ENCODE data around the gene OTOG.
"Not testable (repeated sequence)": the region's sequence is repeated elsewhere in the genome, so short reads cannot be mapped to it uniquely, and the experiment has no call there.

OTOG gene

DNA sequence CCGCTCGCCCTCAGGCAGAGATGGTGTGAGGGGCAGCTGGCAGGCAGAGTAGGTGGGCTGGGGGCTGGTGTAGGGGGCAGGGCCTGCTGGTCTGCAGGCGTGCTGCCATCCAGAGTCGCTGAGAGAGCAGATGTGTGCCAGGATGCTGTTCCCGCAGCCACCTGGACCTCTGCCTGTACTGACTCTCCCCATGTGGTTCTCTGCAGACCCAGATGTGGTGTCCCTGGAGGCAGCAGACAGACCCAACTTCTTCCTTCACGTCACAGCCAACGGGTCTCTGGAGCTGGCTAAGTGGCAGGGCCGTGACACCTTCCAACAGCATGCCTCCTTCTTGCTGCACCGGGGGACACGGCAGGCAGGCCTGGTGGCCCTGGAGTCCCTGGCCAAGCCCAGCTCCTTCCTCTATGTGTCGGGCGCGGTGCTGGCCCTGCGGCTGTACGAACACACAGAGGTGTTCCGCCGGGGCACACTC, 58.6 kb downstream of the OTOG start:
- no peak for DNase-seq (ENCODE audit: low read depth)

DNA sequence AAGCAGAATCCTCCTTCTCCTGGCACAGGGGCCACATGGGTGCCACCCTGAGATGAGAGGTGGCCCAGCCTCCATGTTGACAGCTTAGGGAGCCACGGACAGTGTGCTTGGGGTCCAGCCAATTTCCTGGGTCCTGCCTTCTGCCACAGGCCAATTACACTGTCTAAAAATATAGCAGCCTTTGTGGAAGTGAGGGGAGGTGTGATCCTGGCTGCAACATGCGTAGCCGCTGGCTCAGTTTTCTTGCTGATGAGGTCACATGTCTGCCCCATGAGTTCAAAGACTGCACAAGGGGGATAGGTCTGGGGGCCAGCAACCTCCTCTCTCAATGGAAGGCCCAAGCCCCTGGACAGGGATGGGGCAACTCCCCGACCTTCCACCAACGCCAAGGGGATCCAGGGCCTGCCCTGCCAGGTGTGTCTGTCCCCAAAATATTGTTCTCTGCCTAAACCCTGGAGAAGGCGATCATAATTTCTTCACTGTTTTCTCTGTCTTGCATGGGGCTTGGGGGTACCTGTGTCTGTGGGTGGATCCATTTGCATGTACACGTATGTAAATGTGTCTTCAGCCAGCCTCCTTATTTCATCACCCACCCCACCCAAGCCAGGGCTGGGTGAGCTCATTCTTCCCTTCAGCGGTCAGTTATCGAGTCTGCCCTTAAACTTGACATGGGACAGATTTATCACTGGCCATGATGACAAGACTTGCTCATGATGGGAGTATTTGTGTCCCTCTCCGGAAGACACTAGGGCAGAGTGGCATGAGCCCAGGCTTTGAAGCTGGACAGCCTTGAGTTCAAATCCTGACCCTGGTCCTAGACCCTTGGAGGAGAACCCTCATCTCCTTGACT, 59.4 kb downstream of the OTOG start:
- DNase-seq (ENCODE audit: low read depth): no peak

DNA sequence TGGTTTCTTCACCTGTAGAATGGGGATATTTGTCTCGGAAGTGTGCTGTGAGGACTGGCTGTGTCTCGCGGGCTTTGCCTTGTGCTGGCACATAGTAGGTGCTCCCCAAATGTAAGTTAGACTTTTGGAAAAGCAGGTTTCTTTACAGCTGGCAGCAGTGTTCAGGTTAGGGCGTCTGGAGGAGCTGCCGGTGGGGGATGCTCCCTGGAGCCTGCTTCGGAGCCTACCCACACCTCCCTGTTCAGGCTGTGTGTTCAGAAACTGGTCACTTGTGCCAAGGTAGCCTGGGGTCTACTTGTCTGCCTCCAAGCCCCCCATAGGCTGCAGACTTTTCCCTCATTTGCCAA, 60.0 kb downstream of the OTOG start:
- no peak for DNase-seq (ENCODE audit: low read depth)

DNA sequence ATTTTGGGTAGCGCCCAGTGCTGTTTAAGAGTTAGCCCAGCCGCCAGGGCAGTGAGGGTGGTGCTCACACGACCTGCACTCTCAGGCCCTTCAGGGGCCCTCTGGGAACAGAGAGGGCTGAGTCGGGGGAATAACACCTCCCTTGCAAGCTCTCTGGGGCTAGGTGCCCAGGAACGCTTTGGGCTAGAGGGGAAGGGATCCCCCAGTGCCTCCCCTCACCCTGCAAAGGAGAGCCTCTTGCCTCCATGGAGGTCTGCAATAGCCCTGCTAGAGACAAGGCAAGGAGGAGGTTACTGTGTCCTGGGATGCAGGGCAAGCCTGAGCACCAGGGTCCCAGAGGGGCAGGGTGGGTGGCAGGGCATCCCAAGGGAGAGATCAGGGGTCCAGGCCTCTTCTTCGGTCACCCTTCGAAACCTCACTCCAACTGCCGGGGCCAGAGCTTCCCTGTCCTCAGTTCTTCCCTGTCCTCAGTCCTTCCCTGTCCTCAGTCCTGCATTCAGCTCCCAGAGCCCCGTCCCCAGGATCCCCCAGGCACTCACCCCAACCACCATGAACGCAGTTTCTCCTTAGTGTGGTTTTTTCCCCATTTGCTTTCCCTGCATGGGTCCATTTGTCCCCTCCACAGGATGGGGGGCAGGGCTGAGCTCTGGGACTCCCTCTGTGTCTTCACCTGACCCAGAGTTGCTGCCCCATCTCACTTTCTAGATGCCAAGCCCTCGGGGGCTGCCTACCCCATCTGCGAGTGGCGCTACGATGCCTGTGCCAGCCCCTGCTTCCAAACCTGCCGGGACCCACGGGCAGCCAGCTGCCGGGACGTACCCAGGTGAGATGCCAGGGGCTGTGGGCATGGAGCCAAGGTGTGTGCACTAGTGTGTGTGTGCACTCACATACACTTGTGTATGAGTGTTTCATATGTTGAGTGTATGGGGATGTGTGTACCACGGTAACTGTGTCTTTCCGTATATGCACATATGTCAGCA, 60.8 kb downstream of the OTOG start:
- no peak for DNase-seq (ENCODE audit: low read depth)

DNA sequence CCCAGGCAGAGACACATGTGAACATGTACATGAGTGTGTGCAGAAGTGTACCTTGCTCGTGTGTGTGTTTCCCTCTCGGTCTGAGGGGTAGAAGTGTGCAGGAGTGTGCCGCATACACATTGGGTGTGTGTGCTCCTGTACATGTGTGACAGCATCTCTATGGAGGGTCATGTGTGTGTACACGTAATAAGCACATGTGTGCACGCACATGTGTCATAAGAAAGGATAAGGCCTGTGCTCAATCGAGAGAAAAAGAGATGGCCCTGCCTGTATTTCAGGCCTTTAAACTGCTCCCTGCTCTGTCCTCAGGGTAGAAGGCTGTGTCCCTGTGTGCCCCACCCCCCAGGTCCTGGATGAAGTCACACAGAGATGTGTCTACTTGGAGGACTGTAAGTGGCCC, 61.8 kb downstream of the OTOG start:
- DNase-seq (ENCODE audit: low read depth): no peak

DNA sequence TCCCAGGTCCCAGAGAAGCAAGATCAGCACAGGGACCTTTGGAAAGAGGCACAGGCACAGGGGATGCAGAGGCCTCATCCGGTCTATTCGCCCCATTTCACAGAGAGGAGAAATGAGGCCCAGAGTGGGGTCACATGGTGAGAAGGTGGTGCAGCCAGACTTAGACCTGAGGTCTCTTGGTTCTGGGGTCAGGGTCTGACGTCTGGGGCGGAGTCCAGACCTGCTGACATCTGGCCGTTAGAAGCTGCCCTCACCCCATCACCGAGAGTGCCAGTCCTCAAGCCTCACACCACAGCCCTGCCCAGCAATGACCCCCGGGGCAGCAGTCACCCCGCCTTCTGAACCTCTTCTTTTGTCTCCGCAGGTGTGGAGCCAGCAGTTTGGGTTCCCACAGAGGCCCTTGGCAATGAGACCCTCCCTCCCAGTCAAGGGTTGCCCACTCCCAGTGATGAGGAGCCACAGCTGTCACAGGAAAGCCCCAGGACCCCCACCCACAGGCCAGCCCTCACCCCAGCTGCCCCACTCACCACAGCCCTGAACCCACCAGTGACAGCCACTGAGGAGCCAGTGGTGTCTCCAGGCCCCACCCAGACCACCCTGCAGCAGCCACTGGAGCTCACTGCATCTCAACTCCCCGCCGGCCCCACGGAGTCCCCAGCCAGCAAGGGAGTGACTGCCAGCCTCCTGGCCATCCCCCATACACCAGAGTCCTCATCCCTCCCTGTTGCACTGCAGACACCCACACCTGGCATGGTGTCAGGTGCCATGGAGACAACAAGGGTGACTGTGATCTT, 62.4 kb downstream of the OTOG start:
- no peak for DNase-seq (ENCODE audit: low read depth)

DNA sequence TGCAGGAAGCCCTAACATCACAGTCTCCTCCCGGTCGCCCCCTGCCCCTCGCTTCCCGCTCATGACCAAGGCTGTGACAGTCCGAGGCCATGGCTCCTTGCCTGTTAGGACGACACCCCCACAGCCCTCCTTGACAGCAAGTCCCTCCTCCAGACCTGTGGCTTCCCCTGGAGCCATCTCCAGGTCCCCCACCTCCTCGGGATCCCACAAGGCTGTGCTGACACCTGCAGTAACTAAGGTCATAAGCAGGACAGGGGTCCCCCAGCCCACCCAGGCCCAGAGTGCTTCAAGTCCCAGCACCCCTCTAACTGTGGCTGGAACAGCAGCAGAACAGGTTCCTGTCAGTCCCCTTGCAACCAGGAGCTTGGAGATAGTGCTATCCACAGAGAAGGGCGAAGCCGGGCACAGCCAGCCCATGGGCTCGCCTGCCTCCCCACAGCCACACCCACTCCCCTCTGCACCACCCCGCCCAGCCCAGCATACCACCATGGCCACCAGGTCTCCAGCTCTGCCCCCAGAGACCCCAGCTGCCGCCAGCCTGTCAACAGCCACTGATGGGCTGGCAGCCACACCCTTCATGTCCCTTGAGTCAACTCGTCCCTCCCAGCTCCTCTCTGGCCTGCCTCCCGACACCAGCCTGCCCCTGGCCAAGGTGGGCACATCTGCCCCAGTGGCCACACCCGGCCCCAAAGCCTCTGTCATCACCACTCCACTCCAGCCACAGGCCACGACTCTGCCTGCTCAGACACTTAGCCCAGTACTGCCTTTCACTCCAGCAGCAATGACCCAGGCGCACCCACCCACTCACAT, 63.2 kb downstream of the OTOG start:
- DNase-seq (ENCODE audit: low read depth): no peak

DNA sequence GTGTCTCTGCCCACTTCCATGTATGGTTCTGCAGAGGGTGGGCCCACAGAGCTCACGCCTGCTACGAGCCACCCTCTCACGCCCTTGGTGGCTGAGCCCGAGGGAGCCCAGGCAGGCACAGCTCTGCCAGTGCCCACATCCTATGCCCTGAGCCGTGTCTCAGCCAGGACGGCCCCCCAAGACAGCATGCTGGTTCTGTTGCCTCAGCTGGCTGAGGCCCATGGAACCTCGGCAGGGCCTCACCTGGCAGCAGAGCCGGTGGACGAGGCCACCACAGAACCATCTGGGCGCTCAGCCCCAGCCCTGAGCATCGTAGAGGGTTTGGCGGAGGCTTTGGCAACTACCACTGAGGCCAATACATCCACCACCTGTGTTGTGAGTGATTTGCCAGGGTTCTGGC, 64.0 kb downstream of the OTOG start:
- DNase-seq (ENCODE audit: low read depth): no peak

DNA sequence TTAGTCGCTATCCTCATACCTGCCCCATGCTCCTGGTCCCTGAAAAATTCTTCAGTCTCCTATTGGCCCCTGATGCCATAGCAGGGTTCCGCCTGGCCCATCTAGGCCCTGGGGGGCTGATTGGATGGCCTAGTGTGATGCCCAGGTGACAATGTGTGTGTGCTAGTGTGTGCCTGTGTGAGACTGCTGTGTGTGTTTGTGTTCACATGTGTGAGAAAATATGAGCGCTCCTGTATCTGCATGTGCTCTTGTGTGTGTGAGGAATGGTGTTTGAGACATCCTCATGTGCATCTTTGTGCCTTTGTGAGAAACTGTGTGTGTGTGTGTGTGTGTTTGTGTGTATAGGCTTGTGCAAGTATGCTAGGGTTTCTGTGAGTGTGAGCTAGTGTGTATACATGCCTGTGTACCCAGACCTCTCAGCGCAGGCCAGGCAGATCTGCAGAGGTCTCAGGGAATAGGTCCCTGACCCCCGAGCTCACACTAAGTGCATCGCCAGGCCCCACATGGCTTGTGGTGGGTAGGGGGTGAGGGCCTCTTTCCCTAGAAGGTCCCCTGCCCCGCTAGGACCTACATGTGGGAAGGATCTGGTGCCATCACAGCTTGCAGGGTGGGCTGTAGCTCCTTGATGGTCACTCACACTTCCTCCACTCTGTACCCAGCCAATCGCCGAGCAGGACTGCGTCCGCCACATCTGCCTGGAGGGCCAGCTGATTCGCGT, 64.6 kb downstream of the OTOG start:
- no peak for DNase-seq (ENCODE audit: low read depth)

DNA sequence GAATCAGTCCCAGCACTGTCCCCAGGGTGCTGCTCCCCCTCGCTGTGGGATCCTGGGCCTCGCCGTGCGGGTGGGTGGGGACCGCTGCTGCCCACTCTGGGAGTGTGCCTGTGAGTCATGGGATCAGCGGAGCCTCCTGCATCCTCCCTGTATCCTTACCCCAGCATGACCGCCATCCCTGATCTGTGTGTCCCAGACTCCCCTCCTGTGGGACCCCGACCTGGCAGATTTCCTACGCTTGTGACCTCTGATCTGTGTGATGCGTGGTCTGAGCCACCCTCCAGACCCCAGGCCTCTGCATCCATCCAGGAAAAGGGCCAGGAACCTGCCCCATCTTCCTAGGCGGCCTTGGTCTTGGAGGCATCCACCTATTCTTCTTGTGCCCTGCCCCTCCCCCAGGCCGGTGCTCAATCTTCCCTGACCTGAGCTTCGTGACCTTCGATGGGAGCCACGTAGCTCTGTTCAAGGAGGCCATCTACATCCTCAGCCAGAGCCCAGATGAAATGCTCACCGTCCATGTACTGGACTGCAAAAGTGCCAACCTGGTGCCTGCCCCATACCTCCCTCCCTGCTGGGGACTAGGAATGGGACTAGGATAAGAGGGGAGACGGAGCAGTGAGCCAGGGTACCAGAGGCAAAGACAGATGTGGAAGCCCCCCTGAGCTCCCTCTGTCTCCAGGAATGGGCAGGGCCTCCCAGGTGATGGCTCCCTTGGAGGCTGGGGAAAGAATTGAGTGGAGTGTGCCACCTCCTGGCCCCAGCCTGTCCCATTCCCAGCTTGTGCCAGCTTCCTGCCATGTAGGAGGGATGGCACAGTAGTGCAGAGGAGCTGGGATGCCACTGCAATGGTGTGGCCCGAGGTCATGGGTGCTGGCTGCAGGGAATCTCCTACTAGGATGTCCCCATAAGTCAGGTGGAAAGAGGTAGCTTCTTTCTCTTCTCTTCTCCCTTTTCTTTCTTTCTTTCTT, 65.4 kb downstream of the OTOG start:
- no peak for DNase-seq (ENCODE audit: low read depth)

DNA sequence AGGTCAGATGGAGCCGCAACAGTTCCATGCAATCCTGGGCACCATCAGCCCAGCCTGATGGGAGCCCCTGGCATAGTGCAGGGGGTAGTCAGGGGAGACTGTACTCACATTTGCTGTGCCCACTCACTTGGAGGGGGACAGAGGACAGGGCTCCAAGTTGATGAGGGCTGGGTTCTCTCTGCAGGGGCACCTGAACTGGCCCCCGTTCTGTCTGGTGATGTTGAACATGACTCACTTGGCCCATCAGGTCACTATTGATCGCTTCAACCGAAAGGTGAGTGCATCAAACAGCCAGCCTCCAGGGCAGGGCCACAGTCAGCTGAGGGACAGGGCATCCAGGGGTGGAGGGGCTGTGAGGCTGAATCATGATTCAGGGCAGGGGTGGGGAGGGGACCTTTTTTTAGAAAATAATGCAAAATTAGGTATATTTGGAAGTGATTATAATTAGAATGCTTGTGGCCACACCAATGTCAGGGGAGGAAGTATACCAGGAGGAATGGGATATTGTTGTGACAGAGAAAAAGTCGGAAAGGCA, 66.4 kb downstream of the OTOG start:
- no peak for DNase-seq (ENCODE audit: low read depth)

DNA sequence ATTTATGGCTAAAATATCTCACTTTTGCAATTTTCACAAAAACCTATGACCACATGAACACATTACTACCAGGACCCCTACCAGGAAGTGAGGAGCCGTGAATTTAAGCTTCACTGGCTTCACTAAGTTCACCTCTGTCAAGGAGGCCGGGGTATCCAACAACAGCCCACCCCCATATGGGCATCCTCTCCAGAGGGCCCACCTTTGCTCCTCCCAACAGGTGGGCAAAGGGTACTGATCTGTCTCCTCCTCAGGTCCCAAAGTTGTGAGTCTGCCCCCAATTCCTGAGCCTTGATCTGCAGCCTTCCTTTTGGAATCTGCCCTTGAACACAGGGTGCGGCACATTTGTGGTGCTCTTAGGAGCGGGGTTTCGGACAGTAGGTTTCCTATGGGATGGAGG, 66.9 kb downstream of the OTOG start:
- DNase-seq (ENCODE audit: low read depth): no peak

DNA sequence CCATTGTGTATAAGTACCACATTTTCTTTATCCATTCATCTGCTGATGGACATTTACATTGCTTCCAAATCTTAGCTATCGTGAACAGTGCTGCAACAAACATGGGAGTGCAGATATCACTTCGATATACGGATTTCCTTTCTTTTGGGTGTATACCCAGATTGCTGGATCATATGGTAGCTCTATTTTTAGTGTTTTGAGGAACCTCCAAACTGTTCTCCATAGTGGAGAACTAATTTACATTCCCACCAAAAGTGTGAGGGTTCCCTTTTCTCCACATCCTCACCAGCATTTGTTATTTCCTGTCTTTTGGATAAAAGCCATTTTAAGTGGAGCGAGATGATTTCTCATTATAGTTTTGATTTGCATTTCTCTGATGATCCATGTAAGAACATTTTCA, 75.7 kb downstream of the OTOG start:
- DNase-seq (ENCODE audit: low read depth): not testable (repeated sequence)

DNA sequence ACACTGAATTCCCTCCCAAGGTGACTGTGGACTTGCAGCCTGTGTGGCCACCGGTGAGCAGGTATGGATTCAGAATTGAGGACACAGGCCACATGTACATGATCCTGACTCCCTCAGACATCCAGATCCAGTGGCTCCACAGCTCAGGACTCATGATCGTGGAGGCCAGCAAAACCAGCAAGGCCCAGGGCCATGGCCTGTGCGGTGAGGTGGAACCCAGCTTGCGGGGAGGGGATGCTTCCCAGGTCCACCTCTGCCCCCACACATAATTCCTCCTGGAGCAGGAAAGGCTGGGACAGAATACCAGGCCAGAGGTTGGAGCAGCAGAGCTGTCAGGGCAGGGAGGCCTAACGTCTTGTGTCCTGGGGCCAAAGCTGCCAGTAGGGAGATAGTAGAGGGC, 82.1 kb downstream of the OTOG start:
- DNase-seq (ENCODE audit: low read depth): no peak

DNA sequence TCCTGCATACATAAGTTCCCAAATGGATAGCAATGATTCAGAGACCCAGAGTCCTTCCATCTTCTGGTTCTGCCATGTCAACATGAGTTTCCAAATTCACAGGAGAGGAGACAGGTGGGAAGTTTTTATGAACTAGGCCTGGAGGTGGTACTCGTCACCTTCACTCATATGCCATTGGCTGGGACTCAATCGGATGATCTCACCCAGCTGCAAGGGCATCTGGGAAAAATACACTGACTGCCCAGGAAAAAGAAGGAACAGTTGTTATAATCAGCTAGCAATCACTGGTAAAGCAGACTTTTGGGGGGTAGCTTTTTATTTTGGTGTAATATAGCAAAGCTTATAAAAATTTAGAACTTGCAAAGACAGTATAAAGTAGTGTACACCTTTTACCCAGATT, 83.9 kb downstream of the OTOG start:
- no peak for DNase-seq (ENCODE audit: low read depth)

DNA sequence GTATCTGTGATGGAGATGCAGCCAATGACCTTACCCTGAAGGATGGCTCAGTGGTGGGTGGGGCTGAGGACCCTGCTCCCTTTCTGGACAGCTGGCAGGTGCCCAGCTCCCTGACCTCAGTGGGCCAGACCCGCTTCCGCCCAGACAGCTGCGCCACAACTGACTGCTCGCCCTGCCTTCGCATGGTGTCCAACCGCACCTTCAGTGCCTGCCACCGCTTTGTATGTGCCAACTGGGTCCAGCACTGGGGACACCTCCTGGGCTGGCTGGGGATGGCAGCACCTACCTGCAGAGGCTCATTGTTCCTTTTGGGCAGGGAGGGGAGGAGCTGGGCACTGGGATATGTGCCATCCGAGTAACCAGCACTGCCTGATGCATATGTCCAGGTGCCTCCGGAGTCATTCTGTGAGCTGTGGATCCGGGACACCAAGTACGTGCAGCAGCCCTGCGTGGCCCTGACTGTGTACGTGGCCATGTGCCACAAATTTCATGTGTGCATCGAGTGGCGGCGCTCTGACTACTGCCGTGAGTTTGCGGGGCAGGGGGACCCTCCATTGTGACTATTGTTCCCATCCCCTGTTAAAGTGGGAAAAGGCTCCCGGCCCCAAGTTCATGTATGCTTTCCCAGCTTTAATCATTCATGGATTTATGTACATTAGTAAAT, 84.8 kb downstream of the OTOG start:
- DNase-seq (ENCODE audit: low read depth): no peak

DNA sequence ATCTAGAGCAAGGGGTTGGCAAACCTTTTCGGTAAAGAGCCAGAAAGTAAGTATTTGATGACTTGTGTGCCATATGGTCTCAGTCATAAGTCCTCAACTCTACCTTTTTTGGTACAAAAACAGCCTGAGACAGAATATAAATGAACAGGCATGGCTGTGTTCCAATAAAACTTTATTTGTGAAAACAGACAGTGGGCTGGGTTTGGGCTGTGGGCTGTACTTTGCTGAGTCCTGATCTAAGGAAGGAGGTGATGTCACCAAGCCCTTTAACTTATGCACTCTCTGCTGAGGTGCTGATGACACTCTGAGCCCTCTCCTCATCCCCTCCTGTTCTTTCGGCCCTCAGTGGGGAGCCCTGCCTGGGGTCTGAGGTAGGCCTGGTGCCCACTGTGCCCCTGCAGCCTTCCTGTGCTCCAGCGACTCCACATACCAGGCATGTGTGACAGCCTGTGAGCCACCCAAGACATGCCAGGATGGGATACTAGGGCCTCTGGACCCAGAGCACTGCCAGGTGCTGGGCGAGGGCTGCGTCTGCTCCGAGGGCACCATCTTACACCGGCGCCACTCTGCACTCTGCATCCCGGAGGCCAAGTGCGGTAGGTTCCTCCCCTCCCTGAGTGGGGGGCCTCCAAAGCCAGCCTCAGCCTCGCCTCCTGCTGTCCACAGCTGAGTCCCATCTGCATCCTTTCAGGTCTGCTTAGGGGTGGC, 86.4 kb downstream of the OTOG start:
- no peak for DNase-seq (ENCODE audit: low read depth)
